ENCODE measurements around the gene VAT1L. TPM values are rescaled to one million over a fixed set of nuclear protein-coding genes. Genes with fewer than 3 reads are reported as not detected.

The VAT1L gene
- total and polyA plus RNA-seq, 8 donors = 0.61 to 5.1 (median 1.3) TPM; not detected in 2

DNA sequence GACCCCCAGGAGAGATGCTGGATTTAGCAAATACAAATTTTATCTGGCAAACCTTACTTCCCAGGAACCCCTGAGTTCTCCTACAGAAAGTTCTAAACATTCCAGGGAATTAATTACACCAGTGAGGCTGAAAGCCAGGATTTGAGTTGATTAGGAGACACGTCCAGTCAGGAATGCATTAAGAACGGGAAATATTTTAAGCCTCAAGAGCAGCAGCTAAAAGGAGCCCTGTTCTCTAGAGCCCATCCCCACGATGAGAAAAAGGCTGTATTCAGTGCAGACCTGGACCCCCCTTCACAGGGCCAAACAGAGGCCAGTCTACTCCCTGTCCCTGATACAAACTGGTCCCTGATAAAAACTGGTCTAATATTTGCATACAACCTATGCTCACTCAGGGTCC is 55.0 kb downstream of the VAT1L start:
- peaks cover 0 to 14% (median 0%) of the 10 kb centered on the region in 3 donors for H3K27me3 ChIP-seq
- H3K9me3 ChIP-seq = no peaks in the 10 kb centered on the region
- H3K27ac ChIP-seq = no peak overlapping the region
- no peak for TF ChIP-seq POLR2A (IDR thresholded peaks at IDR 0.05)
- no peak for TF ChIP-seq EP300 (IDR thresholded peaks at IDR 0.05)
- no peak for TF ChIP-seq POLR2AphosphoS5 (IDR thresholded peaks at IDR 0.05)
- TF ChIP-seq, protein P1, sequence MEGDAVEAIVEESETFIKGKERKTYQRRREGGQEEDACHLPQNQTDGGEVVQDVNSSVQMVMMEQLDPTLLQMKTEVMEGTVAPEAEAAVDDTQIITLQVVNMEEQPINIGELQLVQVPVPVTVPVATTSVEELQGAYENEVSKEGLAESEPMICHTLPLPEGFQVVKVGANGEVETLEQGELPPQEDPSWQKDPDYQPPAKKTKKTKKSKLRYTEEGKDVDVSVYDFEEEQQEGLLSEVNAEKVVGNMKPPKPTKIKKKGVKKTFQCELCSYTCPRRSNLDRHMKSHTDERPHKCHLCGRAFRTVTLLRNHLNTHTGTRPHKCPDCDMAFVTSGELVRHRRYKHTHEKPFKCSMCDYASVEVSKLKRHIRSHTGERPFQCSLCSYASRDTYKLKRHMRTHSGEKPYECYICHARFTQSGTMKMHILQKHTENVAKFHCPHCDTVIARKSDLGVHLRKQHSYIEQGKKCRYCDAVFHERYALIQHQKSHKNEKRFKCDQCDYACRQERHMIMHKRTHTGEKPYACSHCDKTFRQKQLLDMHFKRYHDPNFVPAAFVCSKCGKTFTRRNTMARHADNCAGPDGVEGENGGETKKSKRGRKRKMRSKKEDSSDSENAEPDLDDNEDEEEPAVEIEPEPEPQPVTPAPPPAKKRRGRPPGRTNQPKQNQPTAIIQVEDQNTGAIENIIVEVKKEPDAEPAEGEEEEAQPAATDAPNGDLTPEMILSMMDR (IDR thresholded peaks at IDR 0.05) = no peak
- no peak for DNase-seq
- peaks cover 0 to 10% (median 0%) of the 10 kb centered on the region in 4 donors for H3K4me1 ChIP-seq
- WGBS, 5 donors = 40 to 58% (median 49%) methylated on average over 3 of the region's 3 CpGs
- intact Hi-C loops (cut with DNase I; ENCODE audit: low total_unique reads) = no loop called here
- no peaks in the 10 kb centered on the region for H3K36me3 ChIP-seq
- no peak overlapping the region for H3K4me3 ChIP-seq

DNA sequence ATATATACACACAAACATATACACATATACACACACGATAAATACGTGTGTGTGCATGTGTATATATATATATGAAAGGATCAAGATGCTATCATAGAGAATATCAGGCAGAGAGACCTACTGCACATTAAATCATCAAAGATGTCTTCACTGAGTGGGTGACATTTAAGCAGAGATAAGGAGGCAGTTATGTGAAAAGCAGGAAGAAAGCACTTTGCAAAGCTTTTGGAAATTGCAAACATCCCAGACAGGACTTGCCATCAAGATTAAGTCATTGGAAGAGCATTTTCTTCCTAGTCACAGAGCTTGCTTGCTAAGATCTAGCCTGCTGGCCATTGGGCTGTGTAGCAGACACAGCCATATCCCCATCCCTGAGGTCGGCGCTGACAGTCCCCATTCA is 56.4 kb downstream of the VAT1L start:
- Histone ChIP-seq H3K36me3 (no peaks in the 10 kb centered on the region), H3K4me3 (no peak overlapping the region), H3K27me3 (peaks cover 0 to 14% (median 0%) of the 10 kb centered on the region in 3 donors), H3K4me1 (peaks cover 0 to 10% (median 0%) of the 10 kb centered on the region in 4 donors), H3K27ac (no peak overlapping the region), H3K9me3 (no peaks in the 10 kb centered on the region)
- TF ChIP-seq POLR2AphosphoS5 (IDR thresholded peaks at IDR 0.05) = no peak
- no peak for TF ChIP-seq POLR2A (IDR thresholded peaks at IDR 0.05)
- no peak for TF ChIP-seq EP300 (IDR thresholded peaks at IDR 0.05)
- TF ChIP-seq, protein P1 (IDR thresholded peaks at IDR 0.05) = no peak
- WGBS, 5 donors = 79 to 95% (median 83%) methylated on average over 4 of the region's 4 CpGs
- intact Hi-C loops (cut with DNase I; ENCODE audit: low total_unique reads) = no loop called here
- no peak for DNase-seq

DNA sequence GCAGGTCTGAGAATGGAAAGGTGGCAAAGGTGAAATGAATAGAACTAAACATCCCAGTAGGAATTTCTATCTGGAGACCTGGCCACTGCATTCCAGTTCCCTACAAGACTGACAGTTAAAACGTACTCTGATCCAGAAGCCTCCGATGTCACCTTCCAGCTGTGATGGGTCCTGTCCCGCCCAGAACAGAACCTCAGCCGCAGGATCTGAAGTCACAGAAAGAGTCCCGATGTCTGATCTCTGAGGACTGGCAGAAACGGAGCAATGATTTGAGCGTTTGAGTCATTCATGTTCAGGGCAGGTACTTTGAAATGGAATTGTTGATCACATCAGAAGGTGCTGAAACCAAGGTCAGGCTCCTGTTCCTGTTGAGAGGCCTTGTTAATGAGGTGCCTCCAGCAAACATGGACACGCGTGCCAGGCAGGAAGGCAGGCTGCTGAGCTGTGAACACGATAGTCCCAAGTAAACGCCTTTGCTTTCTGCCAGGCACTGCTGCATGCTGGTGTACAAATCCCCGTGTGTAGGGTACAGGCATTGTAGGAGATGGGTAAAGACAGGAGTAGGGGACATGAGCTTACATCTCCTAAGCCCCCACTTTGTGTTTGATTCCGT is 61.4 kb downstream of the VAT1L start:
- no peak for DNase-seq
- Histone ChIP-seq H3K9me3 (no peaks in the 10 kb centered on the region), H3K4me1 (no peaks in the 10 kb centered on the region), H3K27ac (no peak overlapping the region), H3K36me3 (no peaks in the 10 kb centered on the region), H3K4me3 (no peak overlapping the region), H3K27me3 (peaks cover 0 to 13% (median 0%) of the 10 kb centered on the region in 3 donors)
- intact Hi-C loops (cut with DNase I; ENCODE audit: low total_unique reads) = no loop called here
- WGBS, 5 donors = 64 to 78% (median 69%) methylated on average over 13 of the region's 13 CpGs
- TF ChIP-seq POLR2A (IDR thresholded peaks at IDR 0.05) = no peak
- TF ChIP-seq, protein P1 (IDR thresholded peaks at IDR 0.05) = no peak
- TF ChIP-seq EP300 (IDR thresholded peaks at IDR 0.05) = no peak
- no peak for TF ChIP-seq POLR2AphosphoS5 (IDR thresholded peaks at IDR 0.05)

DNA sequence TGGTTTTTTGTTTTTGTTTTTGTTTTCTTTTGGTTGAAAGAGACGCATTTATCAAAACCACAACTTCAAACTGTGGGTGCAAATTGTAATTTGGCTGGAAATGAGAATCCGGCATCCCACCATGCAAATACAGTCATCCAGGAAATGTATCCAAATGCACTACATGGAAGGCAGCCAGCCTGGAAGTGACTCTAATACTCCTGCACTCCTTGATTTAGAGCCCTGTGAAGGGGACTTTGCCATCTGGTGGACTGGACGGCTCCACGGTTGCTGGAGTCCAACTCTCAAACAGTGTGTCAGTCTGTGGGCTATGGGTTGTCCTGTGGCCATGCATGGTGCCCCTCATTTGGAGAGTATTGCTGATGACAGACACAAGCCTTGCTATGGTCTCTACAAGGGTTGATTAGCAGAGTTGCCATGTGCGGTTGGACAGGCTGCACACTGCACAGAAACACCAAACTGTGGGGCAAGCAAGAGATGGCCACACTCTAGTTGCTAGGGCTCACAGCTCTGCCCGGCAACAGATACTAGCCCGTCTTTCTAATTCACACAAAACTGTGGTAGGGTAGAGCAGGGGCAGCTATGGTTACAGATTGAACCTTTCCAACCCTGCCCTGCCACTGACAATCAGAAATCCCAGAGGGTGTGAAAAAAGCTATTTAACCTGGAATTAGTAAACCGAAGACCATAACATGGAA is 62.4 kb downstream of the VAT1L start:
- Histone ChIP-seq H3K36me3 (no peaks in the 10 kb centered on the region), H3K27ac (no peak overlapping the region), H3K4me1 (no peaks in the 10 kb centered on the region), H3K4me3 (no peak overlapping the region), H3K9me3 (no peaks in the 10 kb centered on the region), H3K27me3 (peaks cover 0 to 4% (median 0%) of the 10 kb centered on the region in 3 donors)
- intact Hi-C loops (cut with DNase I; ENCODE audit: low total_unique reads) = no loop called here
- TF ChIP-seq, protein P1 (IDR thresholded peaks at IDR 0.05) = no peak
- TF ChIP-seq POLR2A (IDR thresholded peaks at IDR 0.05) (no peak), EP300 (IDR thresholded peaks at IDR 0.05) (no peak), POLR2AphosphoS5 (IDR thresholded peaks at IDR 0.05) (no peak)
- WGBS, 5 donors = 67 to 88% (median 79%) methylated on average over 5 to 8 of the region's 8 CpGs
- peak in 1 of 2 donors; percentile 35 for DNase-seq

Measured in stomach (tissue), 9 donors.